Immature natural killer cell (primary cell): Measurements from ENCODE around the gene RPL13. TPM values are rescaled to one million over a fixed set of nuclear protein-coding genes. Genes with fewer than 3 reads are reported as not detected.

ENCODE experiments used
- DNase-seq, 3 donors: peaks; one replicate each; pipeline ENCODE4 v3.0.0; 2022; ENCODE audit warnings: mixed read lengths in 1 of 3
- H3K27ac Mint-ChIP-seq, 6 donors: one replicate each; pipeline ENCODE4 v1.8.0; 2020; ENCODE audit warnings: mixed read lengths in 6 of 6, mild to moderate bottlenecking in 5 of 6, inconsistent platforms in 4 of 6, moderate library complexity in 3 of 6
- H3K27me3 Mint-ChIP-seq, 3 donors: one replicate each; pipeline ENCODE4 v1.8.0; 2020 to 2021; ENCODE audit warnings: low read depth in 3 of 3, mild to moderate bottlenecking in 3 of 3, mixed read lengths in 3 of 3, moderate library complexity in 3 of 3, inconsistent platforms in 1 of 3
- H3K36me3 Mint-ChIP-seq, 3 donors: one replicate each; pipeline ENCODE4 v1.8.0; 2020; ENCODE audit warnings: mixed read lengths in 3 of 3, inconsistent platforms in 2 of 3, mild to moderate bottlenecking in 2 of 3
- H3K4me1 Mint-ChIP-seq, 2 donors: one replicate each; pipeline ENCODE4 v1.8.0; 2020; ENCODE audit warnings: inconsistent platforms in 2 of 2, mild to moderate bottlenecking in 2 of 2, mixed read lengths in 2 of 2, moderate library complexity in 1 of 2
- H3K4me3 Mint-ChIP-seq, 5 donors: one replicate each; pipeline ENCODE4 v1.8.0; 2020; ENCODE audit warnings: mild to moderate bottlenecking in 5 of 5, mixed read lengths in 5 of 5, inconsistent platforms in 3 of 5, moderate library complexity in 3 of 5
- H3K9me3 Mint-ChIP-seq, 6 donors: one replicate each; pipeline ENCODE4 v1.8.0; 2020; ENCODE audit warnings: mild to moderate bottlenecking in 6 of 6, mixed read lengths in 6 of 6, inconsistent platforms in 4 of 6, moderate library complexity in 3 of 6
- polyA plus RNA-seq, 3 donors: library from polyadenylated mRNA; unstranded; fragments of 300-500 nt; fragmentation: Illumina TruSeq; gene quantifications; one replicate each; pipeline ENCODE4 v1.2.3, GENCODE V29; 2021

Gene RPL13
- polyA plus RNA-seq, 3 donors from 2014 or later: 1,461 to 3,229 (median 2,406) TPM

GRCh38 chr16:89605186-89605970 is 44.9 kb downstream of the RPL13 start:
- H3K27me3 Mint-ChIP-seq: peaks cover 0 to 3% (median 2%) of the 10 kb centered on the region in 3 donors
- no peak overlapping the region for H3K27ac Mint-ChIP-seq
- H3K36me3 Mint-ChIP-seq: no peaks in the 10 kb centered on the region
- no peaks in the 10 kb centered on the region for H3K9me3 Mint-ChIP-seq
- no peak for DNase-seq
- no peak overlapping the region for H3K4me3 Mint-ChIP-seq
- H3K4me1 Mint-ChIP-seq: peaks cover 12% of the 10 kb centered on the region in 2 donors

- no peaks in the 10 kb centered on the region for H3K36me3 Mint-ChIP-seq
- H3K4me3 Mint-ChIP-seq: no peak overlapping the region
- no peak for DNase-seq
- peaks cover 0 to 3% (median 2%) of the 10 kb centered on the region in 3 donors for H3K27me3 Mint-ChIP-seq
- H3K4me1 Mint-ChIP-seq: peaks cover 12% of the 10 kb centered on the region in 2 donors
- H3K27ac Mint-ChIP-seq: no peak overlapping the region
- H3K9me3 Mint-ChIP-seq: no peaks in the 10 kb centered on the region
Observed at GRCh38 chr16:89606006-89606405, 45.5 kb downstream of the RPL13 start.

GRCh38 chr16:89607453-89607852 is 47.0 kb downstream of the RPL13 start:
- no peaks in the 10 kb centered on the region for H3K9me3 Mint-ChIP-seq
- no peaks in the 10 kb centered on the region for H3K36me3 Mint-ChIP-seq
- H3K4me3 Mint-ChIP-seq: no peak overlapping the region

GRCh38 chr16:89607937-89608740 is 47.7 kb downstream of the RPL13 start:
- Mint-ChIP-seq H3K4me3 (no peak overlapping the region), H3K27ac (no peak overlapping the region), H3K36me3 (no peaks in the 10 kb centered on the region), H3K4me1 (peaks cover under 1 to 1% of the 10 kb centered on the region in 2 donors), H3K9me3 (no peaks in the 10 kb centered on the region), H3K27me3 (peaks cover under 1 to 4% (median 2%) of the 10 kb centered on the region in 3 donors)
- DNase-seq: no peak

More at GRCh38 chr16:89607453-89607852, 47.0 kb downstream of the RPL13 start:
- H3K27me3 Mint-ChIP-seq: peaks cover 0 to 3% (median 2%) of the 10 kb centered on the region in 3 donors
- H3K27ac Mint-ChIP-seq: no peak overlapping the region
- DNase-seq: no peak
- H3K4me1 Mint-ChIP-seq: peaks cover 8% of the 10 kb centered on the region in 2 donors

- no peaks in the 10 kb centered on the region for H3K36me3 Mint-ChIP-seq
- no peaks in the 10 kb centered on the region for H3K9me3 Mint-ChIP-seq
Observed at GRCh38 chr16:89610108-89610453, 49.6 kb downstream of the RPL13 start.

GRCh38 chr16:89612415-89613166 is 52.1 kb downstream of the RPL13 start:
- H3K27ac Mint-ChIP-seq: no peak overlapping the region
- no peak overlapping the region for H3K4me3 Mint-ChIP-seq
- H3K4me1 Mint-ChIP-seq: peaks cover 11% of the 10 kb centered on the region in 2 donors
- H3K9me3 Mint-ChIP-seq: peaks cover 0 to 5% (median 0%) of the 10 kb centered on the region in 6 donors
- H3K27me3 Mint-ChIP-seq: peaks cover 4 to 7% (median 5%) of the 10 kb centered on the region in 3 donors
- DNase-seq: no peak
- no peaks in the 10 kb centered on the region for H3K36me3 Mint-ChIP-seq

More at GRCh38 chr16:89610108-89610453, 49.6 kb downstream of the RPL13 start:
- peaks cover 0 to 3% of the 10 kb centered on the region in 2 donors for H3K4me1 Mint-ChIP-seq
- DNase-seq: no peak
- peaks cover 0 to 4% (median 2%) of the 10 kb centered on the region in 3 donors for H3K27me3 Mint-ChIP-seq
- no peak overlapping the region for H3K27ac Mint-ChIP-seq
- no peak overlapping the region for H3K4me3 Mint-ChIP-seq

GRCh38 chr16:89613231-89613953 is 52.9 kb downstream of the RPL13 start, which contains the start of gene DPEP1:
TSS of gene DPEP1 (plus strand) at chr16:89613642. CDS start at chr16:89630411, 16,769 bp downstream.
- Mint-ChIP-seq H3K27ac (no peak within 1 kb of the TSS), H3K27me3 (peaks cover 4 to 7% (median 5%) of the 10 kb centered on the region in 3 donors), H3K4me3 (no peak within 1 kb of the TSS), H3K9me3 (peaks cover 0 to 5% (median 0%) of the 10 kb centered on the region in 6 donors), H3K36me3 (no peaks in the 10 kb centered on the region), H3K4me1 (peaks cover 11% of the 10 kb centered on the region in 2 donors)
- DNase-seq: no peak

GRCh38 chr16:89613954-89614459 is 53.5 kb downstream of the RPL13 start:
- Mint-ChIP-seq H3K27ac (no peak overlapping the region), H3K4me3 (no peak overlapping the region), H3K9me3 (peaks cover 0 to 5% (median 0%) of the 10 kb centered on the region in 6 donors), H3K4me1 (peaks cover 11% of the 10 kb centered on the region in 2 donors), H3K27me3 (peaks cover 4 to 5% (median 5%) of the 10 kb centered on the region in 3 donors), H3K36me3 (no peaks in the 10 kb centered on the region)
- no peak for DNase-seq

Other genes starting within 250 kb of the RPL13 start
- gene ANKRD11, start 70.1 kb upstream of the RPL13 start, polyA plus RNA-seq: 10 to 100 TPM in 1 of 3 donors, 1 to 10 TPM in 2; 3.7 to 14.3 (median 8.5) TPM
- gene SPG7, start 52.3 kb upstream of the RPL13 start, polyA plus RNA-seq: 10 to 100 TPM; 39.7 to 48.4 (median 41.0) TPM
- 1 to 10 TPM in 2 of 3 donors, not detected in 1; 1.9 to 5.1 TPM for gene CPNE7, start 15.1 kb downstream of the RPL13 start, polyA plus RNA-seq
- gene DPEP1, start 53.0 kb downstream of the RPL13 start, polyA plus RNA-seq: not detected
- gene CHMP1A, start 97.0 kb downstream of the RPL13 start, polyA plus RNA-seq: 100 to 1,000 TPM; 102 to 111 (median 103) TPM
- gene SPATA33, start 97.2 kb downstream of the RPL13 start, polyA plus RNA-seq: 1 to 10 TPM; 1.8 to 6.8 (median 4.7) TPM
- gene CDK10, start 126.0 kb downstream of the RPL13 start, polyA plus RNA-seq: 10 to 100 TPM; 28.0 to 42.7 (median 35.2) TPM
- 10 to 100 TPM in 2 of 3 donors, 1 to 10 TPM in 1; 4.7 to 14.5 (median 13.4) TPM for gene SPATA2L, start 141.0 kb downstream of the RPL13 start, polyA plus RNA-seq
- 1 to 10 TPM in 1 of 3 donors, under 1 TPM in 2; 0.65 to 1.3 (median 0.96) TPM for gene VPS9D1, start 160.2 kb downstream of the RPL13 start, polyA plus RNA-seq
- 10 to 100 TPM; 20.6 to 91.6 (median 30.0) TPM for gene ZNF276, start 160.9 kb downstream of the RPL13 start, polyA plus RNA-seq